ENCODE results near the gene MINDY4.

The MINDY4 gene

DNA sequence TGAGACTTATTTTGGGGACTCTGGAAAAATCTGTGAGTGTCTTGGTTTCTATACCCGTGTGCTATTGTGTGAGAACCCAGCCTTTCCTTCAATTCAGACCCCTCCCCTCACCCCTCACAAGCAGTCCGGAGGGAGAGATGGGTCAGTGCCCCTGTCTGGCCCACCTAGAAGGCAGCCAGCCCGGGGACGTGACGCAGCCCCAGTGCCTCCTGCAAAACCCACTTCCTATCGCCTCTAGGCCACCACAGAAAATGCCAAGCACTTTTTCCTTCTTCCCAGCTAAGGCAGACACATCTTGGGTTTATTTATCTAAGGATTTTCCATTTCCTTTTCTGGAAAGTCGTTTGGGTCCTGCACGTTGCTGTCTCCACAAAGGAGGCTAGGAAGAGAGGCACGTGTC is 128.8 kb downstream of the MINDY4 start:
- no peak for DNase-seq (ENCODE audit: low read depth, low spot score)

DNA sequence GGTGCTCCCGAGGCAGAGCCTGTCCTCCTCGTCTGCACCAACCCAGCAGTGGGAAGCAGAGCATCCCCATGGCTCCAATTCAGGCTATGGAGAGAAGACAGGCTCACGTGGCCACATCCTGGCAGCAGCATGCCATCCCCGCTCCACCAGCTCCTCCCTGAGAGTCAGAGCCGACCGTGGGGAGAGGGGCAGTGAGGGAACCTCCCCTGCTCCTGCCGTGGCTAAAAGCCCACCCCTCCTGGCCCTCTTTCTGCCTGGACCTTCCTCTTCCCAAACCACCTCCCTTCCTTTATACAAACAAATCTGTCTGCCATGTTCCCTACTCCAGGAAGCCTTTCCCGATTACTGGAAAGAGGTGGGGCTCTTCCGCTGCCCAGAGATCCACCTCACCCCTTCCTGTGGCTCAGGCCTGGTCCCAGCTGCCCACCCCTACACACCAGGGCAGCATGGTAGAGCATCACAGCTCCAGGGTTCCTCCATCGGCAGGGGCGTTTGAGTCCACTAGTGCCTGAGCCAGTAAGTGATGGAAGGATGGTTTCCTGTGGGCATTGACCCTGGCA is 129.7 kb downstream of the MINDY4 start:
- no peak for DNase-seq (ENCODE audit: low read depth, low spot score)

GRCh38 chr7:30901856-30902255 is 130.6 kb downstream of the MINDY4 start:
- DNase-seq (ENCODE audit: low read depth, low spot score), result no peak

DNA sequence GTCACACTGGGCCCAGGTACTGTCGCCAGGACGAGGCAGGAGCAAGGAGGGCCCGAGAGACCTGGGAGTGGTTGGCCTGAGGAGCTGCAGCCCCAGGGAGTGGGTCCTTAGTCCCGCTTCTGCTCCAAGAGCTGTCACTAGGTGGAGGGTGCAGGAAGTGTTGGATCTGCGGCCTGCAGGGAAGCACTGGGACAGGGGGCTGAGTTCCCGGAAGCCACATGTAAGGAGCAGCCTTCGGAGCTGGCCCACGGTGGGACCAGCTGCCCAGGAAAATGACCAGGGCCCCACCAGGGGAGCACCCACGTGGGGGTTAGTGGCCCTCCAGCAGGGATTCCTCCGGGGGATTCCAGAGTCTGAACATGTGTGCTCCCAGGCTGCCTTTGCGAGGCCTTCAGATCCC is 131.2 kb downstream of the MINDY4 start:
- no peak for DNase-seq (ENCODE audit: low read depth, low spot score)

- no peak for DNase-seq (ENCODE audit: low read depth, low spot score)
These were observed 131.9 kb downstream of the MINDY4 start for GRCh38 chr7:30903146-30903545.

DNA sequence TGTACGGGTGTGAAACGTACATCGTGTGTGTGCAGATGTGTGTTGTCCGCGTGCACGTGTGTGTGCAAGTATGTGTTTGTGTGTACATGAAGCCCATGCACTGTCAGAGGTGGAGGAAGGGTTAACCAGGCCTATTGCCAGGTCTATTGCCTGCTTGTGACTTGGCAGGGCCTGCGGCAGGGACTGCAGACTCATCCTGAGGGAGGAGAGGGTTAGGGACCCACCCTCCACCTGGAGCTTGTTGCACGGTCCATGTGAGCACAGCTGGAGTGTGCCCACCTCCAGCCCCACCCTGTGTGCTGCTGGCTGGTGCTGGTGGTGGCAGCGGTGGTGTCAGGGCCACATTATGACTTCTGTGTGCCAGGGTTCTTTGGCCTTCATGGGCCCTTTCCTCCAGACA is 133.3 kb downstream of the MINDY4 start:
- no peak for DNase-seq (ENCODE audit: low read depth, low spot score)

DNA sequence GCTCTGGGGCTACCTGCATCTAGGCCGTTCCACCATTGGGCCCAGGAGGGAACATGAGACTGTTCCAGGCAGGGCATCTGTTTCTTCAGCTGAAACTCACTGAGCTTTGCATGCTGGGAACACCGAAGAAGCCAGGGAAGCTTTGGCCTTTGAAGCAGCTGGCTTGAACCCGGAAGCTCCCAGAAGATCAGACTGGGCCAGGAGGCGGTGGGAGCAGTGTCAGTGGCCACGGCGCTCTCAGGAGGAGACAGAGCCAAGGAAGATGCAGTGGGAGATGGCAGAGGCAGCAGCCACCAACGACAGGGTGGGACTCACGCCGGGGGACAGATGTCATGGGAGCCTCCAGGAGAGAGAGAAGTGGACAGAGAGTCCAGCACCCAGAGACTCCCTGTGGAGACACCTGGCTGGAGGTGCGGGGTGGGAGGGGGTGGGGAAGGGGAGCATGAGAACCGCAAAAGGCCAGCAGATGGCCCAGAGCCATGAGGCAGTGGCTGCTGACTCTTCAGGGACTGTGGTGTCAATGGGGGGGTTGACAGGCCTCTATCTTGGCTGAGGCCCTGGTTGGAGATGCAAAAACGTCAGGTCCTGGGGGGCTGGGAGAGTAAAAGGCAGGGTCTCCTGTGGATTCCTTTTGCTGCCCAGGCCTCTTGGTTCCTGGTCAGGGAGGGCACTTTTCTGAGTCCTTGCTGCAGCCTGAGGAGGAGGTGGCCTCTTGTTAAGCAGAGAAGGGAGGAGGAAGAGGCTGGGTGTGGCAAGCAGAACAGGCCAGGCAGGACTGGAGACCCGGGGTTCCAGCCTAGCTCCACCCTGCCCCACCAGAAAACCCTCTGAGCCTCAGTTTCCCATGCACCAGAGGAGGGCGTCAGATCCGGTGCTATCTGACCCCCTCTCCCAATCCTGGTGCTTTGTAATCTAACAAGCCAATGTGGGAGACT is 134.1 kb downstream of the MINDY4 start:
- DNase-seq (ENCODE audit: low read depth, low spot score), result no peak

- no peak for DNase-seq (ENCODE audit: low read depth, low spot score)
These were observed 134.8 kb downstream of the MINDY4 start for GRCh38 chr7:30906014-30906413.

DNA sequence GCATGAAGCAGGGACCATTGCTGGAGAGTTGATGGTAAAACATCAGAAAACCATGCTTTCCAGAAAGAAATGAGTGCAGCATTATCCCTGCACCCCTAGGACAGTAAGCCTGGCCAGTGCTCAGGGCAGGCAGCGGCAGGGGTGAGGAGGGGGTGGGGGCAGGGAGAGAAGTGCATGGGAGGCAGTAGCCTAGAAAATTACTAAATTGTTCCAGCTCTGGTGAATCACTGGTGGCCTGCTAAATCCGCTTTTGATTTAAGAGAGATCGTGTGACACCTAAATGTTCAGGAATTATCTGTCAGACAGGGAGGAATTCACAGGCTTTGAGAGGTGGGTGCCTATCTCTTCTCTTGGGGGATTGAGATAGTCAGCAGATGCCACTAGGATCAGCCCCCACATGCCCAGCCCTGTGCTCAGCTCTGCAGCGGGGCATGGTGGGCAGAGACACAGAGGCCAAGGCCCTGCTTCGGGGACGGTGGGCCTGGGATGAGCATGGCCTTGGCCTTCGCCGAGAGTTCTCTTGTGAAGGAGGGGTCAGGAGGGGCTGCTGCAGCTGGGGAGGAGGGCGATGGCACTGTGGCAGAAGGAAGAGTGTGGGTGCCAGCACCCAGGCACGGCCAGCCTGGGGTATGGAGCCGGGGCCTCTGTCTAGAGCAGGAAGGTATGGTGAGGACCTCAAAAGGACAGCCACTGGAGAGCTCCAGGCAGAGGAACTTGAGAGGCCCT is 135.5 kb downstream of the MINDY4 start:
- DNase-seq (ENCODE audit: low read depth, low spot score), result peak; percentile 59

DNA sequence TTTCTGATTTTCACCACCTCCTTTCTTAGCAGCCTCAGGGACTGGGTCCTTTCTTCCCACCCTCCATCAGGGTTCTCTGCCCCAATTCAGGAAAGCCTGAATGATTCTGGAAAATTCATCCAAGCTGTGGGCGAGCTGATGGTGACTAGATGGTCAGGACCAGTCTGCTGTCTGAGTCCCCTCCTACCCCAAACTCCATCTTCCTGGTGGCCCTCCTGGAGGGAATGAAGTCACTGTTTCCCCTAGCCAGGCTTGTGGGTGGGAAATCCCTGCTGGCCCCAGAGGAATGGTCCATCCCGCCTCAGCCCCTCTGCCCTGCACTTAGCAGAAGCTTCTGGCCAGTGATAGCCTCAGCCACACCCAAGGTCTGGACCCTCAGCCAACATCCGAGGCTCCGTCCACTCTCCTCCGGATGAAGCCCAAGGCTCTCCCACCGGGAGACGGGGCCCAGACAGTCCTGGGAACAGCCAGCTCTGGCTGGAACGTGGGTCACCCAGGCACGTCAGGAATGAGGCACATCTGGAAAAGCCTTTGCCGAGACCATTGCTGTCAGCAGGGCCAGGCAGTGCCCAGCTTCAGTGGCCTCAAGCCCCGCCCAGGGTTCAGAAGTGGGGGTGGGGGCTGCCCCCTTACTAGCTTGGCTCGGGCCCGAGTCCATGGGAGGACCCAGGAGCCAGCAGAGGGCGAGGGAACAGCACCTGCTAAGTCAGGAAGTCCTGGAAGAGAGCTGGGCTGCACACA is 136.5 kb downstream of the MINDY4 start:
- no peak for DNase-seq (ENCODE audit: low read depth, low spot score)

- no peak for DNase-seq (ENCODE audit: low read depth, low spot score)
These were observed 137.5 kb downstream of the MINDY4 start for GRCh38 chr7:30908681-30909080.

GRCh38 chr7:30909431-30909830 is 138.2 kb downstream of the MINDY4 start:
- DNase-seq (ENCODE audit: low read depth, low spot score), result no peak

DNA sequence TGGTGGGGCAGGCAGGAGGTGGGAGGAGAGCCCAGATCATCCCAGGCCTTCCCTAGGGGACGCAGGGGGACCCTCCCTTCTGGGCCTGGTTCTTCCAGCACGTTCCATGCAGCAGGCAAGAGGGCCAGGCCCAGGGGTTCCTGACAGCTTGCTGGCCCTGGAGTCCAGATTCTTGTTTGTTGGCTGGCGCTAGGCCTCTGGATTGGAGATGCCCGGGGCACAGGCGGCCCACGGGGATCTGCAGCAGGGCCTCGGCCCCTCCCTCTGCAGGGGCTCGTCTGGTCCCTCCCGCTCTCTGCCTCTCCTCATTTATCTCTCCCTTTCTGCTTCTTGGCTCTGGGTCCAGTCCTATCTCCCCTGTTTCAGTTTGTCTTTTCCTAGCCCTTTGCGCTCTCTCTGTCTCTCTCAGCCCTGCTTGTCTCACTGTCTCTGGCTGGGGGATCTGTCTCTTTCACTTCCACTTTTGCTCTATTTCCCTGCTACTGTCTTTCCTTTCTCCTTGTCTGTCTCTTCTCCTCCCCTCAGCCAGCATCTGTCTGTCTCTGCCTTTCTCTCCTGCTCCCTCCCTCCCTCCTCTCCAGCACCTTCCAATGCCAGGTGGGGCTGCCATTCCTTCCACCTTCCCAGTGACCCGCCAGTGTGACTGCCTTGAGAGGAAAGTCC is 139.3 kb downstream of the MINDY4 start:
- DNase-seq (ENCODE audit: low read depth, low spot score), result no peak

DNA sequence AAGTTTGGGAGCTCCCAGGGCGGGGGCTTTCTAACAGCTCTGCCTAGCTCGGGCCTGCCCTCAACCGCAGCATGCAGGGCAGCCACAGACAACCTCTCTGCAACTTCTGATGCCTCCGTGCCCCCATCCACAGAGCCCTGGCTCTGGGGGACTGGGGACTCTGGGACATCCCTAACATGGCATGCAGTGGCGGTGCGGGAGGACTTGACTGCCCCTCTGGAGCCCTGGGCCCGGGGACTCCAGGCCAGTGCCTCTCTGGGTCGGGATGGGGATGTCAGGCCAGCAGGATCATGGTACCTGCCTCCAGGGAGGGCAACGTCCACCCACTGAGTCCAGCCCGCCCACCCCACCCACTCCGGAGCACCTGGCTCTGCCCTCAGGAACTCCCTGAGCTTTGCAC is 139.9 kb downstream of the MINDY4 start:
- no peak for DNase-seq (ENCODE audit: low read depth, low spot score)

DNA sequence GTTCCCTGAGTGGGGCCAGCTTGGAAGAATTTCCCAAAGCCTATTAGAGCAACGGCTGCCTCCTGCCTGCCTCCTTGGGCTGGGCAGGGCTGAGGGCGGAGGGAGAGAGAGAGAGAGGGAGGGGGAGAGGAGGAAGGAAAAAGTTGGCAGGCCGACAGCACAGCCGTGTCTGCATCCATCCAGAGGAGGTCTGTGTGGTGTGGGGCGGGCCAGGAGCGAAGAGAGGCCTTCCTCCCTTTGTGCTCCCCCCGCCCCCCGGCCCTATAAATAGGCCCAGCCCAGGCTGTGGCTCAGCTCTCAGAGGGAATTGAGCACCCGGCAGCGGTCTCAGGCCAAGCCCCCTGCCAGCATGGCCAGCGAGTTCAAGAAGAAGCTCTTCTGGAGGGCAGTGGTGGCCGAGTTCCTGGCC is 140.3 kb downstream of the MINDY4 start, which contains the start of gene AQP1:
AQP1 (plus strand) TSS at position 293 of the 409 bp plus-strand sequence; CDS start at position 350, 57 bp downstream.
- peak; percentile 79 for DNase-seq (ENCODE audit: low read depth, low spot score)

GRCh38 chr7:30912021-30912730 is 141.0 kb downstream of the MINDY4 start:
- no peak for DNase-seq (ENCODE audit: low read depth, low spot score)

GRCh38 chr7:30912731-30912985 is 141.4 kb downstream of the MINDY4 start:
- DNase-seq (ENCODE audit: low read depth, low spot score), result no peak

- DNase-seq (ENCODE audit: low read depth, low spot score), result no peak
These were observed 142.0 kb downstream of the MINDY4 start for GRCh38 chr7:30912986-30913811.

DNA sequence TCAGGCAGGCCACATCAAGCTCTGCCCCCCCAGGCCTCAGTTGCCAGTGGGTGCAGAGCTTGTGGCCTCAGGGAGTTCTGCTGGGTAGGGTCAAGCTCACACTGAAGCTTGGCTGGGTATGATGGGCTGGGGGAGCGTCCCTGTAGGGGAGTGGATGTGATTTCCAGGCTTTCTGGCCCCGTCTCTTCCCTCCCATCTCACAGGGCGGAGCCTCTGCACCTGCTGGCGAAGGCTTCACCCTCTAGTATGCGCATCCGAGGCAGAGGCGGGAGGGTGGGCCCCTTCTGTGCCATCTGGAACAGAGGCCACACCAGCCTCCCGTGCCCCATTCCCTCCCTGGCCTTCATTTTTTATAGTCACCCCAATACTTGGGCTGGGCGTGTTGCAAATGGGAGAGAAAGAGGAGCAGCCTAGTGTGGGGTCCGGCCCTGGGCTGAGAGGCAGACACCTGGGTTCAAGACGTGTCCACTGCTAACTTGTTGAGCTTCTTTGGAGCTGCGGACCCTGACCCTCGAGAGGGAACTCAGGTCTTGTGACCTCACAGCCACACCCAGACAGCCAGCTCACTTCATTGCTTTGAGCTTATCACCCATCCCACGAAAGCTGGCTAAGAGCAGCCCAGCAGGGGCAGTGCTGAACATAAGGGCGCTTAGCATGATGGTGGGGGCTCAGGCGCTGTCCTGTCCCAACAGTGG is 142.8 kb downstream of the MINDY4 start:
- DNase-seq (ENCODE audit: low read depth, low spot score), result no peak
